IMR-90 (cell line): Measurements from ENCODE around the gene OPALIN.

Experiments used
- MXI1 ChIP-seq: IDR thresholded peaks from 2 replicates; pipeline ENCODE4 v1.6.1; 2012; ENCODE audit warnings: low read depth, mild to moderate bottlenecking, low read length, moderate library complexity, borderline replicate concordance
- POLR2A ChIP-seq: IDR thresholded peaks from 2 replicates; pipeline ENCODE4 v1.6.1; 2012; ENCODE audit warnings: mild to moderate bottlenecking, low read depth, low read length
- RAD21 ChIP-seq: IDR thresholded peaks from 2 replicates; pipeline ENCODE4 v1.6.1; 2012; ENCODE audit warnings: low read length, improper control_type of control experiment
- RCOR1 ChIP-seq: IDR thresholded peaks from 2 replicates; pipeline ENCODE4 v1.6.1; 2012; ENCODE audit warnings: mild to moderate bottlenecking, low read length, improper control_type of control experiment; ENCODE audit not compliant: insufficient replicate concordance
- SMC3 ChIP-seq: fragments of 150-350 bp; IDR thresholded peaks from 2 replicates; pipeline ENCODE4 v1.6.1; 2016; ENCODE audit warnings: low read depth, mild to moderate bottlenecking, antibody characterized with exemption, low read length, moderate library complexity
- TF ChIP-seq, protein P1 (sequence below): conservative IDR thresholded peaks from 2 replicates; pipeline ENCODE4 v1.5.1; 2012; ENCODE audit warnings: mild to moderate bottlenecking, low read depth, low read length, improper control_type of control experiment

DNA sequence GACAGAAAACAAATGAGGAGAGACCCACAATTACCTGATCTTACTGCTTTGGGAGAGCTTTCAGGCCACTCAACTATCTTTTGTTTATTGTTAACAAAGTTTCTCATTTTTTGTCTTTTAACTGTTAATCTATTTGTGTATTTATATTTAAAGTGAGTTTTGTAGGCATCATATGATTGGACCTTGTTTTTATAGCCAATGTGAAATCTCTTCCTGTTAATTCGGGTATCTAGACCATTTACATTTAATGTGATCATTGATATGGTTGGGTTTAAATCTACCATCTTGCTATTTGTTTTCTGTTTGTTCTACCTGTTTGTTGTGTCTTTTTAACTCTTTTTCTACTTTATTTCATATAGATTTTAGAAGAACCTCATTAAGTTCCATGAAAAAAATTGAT, 12.5 kb downstream of the OPALIN start:
- TF ChIP-seq, protein P1, sequence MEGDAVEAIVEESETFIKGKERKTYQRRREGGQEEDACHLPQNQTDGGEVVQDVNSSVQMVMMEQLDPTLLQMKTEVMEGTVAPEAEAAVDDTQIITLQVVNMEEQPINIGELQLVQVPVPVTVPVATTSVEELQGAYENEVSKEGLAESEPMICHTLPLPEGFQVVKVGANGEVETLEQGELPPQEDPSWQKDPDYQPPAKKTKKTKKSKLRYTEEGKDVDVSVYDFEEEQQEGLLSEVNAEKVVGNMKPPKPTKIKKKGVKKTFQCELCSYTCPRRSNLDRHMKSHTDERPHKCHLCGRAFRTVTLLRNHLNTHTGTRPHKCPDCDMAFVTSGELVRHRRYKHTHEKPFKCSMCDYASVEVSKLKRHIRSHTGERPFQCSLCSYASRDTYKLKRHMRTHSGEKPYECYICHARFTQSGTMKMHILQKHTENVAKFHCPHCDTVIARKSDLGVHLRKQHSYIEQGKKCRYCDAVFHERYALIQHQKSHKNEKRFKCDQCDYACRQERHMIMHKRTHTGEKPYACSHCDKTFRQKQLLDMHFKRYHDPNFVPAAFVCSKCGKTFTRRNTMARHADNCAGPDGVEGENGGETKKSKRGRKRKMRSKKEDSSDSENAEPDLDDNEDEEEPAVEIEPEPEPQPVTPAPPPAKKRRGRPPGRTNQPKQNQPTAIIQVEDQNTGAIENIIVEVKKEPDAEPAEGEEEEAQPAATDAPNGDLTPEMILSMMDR: no peak
- TF ChIP-seq MXI1: no peak
- no peak for TF ChIP-seq RAD21
- no peak for TF ChIP-seq POLR2A
- TF ChIP-seq SMC3: no peak
- no peak for TF ChIP-seq RCOR1
